HG03432 (cell line): ENCODE results near the gene APH1B.
"Not testable (repeated sequence)": the region's sequence is repeated elsewhere in the genome, so short reads cannot be mapped to it uniquely, and the experiment has no call there.

ENCODE experiments used
- ATAC-seq: cut with Tn5 transposase; IDR thresholded peaks from one replicate; pipeline ENCODE4 v1.9.1; 2021; ENCODE audit warnings: mild to moderate bottlenecking, moderate library complexity; ENCODE audit not compliant: unreplicated experiment

Gene APH1B

DNA sequence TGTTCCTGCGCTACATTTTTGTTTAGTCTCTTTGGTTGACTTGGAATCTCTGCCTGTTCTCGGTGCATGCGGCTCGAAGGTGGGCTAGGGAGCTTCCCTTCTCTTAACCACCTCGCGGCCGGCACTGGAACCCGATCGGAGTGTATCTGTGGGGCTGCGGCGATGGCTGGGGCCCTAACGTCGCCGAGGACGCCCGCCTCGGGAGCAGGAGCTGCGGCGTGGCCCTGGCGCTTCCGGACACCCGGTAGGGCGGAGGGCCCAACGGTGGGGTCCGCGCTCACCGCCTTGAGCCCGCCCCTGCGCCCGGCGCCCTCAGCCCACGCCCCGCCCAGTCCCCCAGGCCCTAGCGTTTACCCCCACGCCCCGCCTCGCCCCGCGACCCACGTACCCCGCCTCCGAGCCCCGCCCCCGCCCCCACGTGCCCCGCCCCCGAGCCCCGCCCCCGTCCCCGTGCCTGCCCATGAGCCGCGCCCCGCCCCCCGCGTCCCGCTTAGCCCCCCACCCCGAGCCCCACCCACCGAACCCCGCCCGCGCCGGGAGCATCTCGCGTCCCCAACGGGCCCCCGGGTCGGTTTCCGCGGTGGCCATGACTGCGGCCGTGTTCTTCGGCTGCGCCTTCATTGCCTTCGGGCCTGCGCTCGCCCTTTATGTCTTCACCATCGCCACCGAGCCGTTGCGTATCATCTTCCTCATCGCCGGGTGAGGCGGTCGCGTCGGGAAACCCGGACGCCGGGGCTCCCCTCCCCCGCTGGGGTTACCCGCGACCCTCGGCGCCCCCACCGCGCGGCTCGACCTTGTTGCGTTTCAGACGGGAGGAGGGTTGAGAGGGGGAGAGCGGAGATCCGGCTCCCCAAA lies at the start of gene APH1B:
Gene APH1B (plus strand): TSS at position 568 of the 855 bp plus-strand sequence. CDS start 19 bp downstream, at position 587.
- peak; percentile 78 for ATAC-seq

DNA sequence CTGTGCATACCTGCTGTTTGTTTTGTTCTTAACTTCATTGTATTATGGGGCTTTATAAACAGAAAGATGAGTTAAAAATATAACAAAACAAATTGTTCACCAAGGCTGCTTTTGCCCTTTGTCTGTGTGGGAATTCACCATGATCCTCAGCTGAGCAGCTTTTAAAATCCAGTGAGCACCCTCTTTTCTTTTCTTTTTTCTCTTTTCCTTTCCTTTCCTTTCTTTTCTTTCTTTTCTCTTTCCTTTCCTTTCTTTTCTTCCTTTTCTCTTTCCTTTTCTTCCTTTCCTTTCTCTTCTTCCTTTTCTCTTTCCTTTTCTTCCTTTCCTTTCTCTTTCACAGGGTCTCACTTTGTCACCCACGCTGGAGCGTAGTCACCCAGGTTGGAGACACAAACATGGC lies 49.7 kb upstream of the APH1B start:
- ATAC-seq: no peak

DNA sequence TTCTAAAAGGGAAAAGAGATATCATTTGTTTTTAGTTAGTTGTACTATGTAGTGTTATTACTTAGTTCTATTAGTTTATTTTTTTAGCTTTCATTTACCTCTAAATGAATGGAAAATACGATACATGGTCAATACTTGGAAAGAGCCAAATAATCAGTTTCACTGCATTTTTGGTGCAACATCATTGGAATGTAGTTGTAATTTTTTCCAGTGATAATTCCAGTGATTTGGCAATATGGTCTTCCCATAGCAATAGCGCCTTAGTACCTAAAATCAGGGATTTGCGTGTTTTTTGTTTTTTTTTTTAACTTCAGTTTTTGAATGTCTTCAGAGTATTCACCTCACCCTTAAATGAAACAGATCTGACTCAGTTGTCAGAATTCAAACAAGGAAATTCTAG lies 46.2 kb upstream of the APH1B start:
- ATAC-seq: no peak

DNA sequence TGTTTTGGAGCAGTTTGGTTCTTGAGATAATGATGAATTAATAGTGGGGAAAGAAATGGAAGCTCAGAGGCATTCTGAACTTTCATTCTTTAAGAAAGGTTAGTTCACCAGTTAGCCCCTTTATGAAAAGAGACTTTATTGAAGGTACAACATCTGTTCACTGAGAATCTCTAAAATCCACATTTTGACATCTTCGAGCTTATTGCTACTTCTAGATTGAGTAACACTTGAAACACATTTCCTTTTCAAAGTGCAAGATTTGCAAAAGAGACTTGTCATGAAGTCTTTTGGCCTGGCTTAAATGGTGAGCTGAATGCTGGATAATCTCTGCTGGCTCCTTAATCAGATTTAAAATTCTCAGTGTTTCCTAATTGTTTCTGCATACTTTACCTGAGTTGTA lies 45.7 kb upstream of the APH1B start:
- ATAC-seq: no peak

DNA sequence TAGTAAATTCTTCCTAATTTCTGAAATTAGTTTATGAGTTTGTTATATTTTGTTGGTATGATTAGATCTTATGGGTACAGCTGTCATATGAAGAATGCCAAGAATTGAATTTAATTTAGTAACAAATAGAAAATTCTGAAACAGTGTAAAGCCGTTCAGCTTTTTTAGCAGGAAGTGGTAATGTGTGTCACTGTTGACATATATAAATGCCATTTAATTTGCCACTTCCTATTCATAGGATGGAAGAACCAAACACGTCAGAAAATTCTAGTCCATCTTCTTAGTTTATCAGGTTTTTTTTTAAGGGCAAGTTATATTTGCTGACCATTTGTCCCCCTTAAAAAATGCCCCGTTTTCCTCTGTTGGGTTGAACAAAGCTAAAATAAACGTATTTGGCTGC lies 45.0 kb upstream of the APH1B start:
- ATAC-seq: no peak

DNA sequence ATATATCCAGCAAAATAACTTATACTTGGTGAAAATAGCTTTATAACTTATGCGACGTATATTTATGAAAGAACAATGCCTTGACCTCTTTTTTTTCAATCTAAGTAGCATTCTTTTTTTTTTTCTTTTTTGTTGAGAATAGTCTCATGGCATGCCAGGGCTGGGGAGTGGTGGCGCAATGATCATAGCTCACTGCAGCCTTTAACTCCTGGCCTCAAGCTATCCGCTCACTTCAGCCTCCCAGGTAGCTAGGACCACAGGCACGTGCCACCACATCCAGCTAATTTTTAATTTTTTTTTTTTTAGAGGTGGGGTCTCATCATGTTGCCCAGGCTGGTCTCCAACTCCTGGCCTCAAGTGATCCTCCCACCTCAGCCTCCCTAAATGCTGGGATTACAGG lies 44.5 kb upstream of the APH1B start:
- no peak for ATAC-seq

DNA sequence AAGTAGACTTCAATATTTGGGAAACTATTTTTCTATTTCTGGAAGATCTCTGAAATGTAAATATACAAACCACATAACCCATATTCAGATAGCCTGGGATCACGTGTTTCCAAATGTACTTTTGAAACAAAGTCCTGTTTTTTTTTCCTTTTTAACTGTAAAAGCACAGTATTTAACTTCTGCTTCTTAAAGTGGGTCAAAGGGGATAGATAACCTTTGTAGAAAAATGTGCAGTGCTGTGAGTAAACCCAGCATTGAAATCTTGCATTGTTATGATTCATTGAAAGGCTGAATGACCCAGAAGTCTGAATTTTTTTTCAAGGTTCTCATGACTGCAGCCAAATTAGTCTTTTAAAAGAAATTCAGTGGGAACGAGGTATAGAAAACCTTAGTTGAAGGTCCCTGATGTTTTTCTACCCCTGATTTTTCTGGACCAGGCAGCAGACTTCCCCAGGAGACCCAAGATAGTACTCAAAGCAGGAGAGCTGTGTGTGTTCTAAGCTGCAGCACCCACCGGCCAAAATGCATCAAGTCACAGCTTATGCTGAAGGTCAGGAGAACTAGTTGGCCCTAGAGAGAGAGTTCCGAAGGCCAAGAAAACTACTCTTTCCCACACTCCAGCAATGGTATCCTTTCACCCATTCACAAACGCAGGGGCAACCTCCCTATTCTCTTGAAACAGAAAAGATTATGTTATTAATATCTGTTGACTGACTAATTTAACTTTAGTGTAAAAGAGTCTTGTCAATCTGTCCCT lies 43.6 kb upstream of the APH1B start:
- ATAC-seq: no peak

DNA sequence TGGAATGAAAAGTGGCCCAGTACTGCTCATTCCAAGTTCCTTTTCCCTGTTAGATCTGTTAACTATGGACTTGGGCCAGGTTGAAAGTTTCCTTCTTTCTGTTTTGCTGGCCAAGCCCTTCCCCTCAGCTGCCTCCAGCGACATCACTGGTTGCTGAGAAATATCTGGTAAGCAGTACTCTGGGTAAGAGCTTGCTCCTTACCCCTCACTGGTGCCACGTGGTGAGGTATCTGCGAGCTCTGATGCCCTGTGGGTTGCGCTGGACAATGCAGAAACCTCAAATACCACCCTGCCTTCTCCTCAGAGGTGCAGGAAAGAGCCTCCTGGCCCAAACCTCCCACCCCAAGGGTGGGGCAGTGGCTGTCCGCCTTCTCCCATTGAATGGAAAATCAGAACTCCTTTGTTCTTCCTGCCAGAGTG lies 42.9 kb upstream of the APH1B start:
- no peak for ATAC-seq

DNA sequence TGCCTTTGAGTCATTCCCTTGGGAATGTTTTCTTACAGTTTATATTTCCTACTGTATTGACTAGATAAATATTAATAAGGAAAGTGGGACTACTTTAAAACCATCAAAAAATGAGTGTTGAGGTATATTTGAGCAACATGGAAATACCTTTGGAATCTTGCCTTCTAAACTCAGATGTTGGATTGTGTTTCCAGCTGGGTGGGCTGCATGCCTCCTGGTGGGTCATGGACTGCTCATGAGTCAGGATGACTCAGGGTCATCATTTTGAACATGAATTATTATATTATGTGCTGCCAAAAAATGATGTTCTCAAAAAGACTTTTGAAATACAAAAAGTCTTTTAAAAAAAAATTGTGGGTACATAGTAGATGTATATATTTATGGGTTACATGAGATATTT lies 41.1 kb upstream of the APH1B start:
- no peak for ATAC-seq

DNA sequence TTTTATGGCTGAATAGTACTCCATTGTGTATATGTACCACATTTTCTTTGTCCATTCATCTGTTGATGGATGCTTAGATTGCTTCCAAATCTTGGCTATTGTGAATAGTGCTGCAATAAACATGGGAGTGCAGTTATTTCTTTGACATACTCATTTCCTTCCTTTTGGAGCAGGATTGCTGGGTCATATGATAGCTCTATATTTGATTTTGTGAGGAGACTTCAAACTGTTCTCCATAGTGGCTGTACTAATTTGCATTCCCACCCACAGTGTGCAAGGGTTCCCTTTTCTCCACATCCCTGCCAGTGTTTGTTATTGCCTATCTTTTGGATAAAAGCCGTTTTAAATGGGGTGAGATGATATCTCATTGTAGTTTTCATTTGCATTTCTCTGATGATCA lies 40.3 kb upstream of the APH1B start:
- not testable (repeated sequence) for ATAC-seq

DNA sequence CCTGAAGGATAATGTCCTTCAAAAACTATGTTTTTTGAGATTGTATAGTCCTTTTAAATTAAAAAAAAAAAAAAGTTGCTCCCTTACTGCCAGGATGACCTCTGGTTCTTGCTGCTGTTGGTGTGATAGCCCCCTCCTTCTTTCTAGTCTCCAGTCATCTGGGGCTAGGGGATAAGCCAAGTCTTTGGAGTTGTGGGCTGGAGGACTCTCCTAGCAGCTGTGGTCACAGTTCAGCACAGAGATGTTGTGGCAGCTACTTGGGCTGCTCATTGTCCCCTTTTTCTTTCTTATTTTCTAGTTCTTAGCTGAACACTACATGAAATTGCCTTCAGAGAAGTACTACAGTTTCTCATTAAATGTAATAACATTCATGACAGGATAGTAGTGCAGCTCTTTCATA lies 39.2 kb upstream of the APH1B start:
- ATAC-seq: no peak

DNA sequence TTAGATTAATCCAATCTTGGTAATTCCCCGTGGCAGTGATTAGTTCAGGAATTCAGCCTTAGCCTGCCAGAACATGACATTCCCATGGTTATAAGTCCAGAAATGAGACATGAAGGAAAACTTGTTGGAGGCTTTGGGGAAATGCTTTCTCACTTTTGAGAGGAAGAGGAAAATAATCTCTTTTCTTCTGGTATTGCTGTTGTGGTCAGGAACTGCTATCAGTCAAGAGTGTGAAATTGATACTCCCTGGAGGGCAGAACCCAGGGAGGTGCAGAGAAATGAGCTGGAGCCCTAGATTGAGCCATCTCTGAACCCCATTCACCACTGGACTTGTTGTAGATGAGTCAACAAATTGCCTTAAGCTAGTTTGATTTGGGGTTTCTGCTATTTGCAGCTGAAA lies 38.6 kb upstream of the APH1B start:
- peak; percentile 53 for ATAC-seq

DNA sequence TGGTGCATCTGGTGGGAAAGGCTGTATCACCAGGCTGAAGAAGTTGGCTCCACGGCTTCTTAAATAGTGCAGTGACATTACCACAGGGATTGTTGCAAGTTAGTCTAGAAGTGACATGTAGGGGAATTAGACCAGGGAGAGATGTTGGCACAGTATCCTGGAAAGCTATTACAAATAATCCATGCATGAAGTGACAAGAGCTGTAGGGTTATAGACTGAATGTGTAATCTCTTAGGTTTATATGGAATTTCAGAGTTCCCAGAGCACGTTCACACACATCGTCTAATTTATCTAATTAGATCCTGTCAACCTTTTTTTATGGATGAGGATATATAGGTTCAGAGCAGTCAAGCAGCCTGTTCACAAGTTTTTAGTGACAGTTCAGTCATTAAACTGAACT lies 37.3 kb upstream of the APH1B start:
- ATAC-seq: no peak

DNA sequence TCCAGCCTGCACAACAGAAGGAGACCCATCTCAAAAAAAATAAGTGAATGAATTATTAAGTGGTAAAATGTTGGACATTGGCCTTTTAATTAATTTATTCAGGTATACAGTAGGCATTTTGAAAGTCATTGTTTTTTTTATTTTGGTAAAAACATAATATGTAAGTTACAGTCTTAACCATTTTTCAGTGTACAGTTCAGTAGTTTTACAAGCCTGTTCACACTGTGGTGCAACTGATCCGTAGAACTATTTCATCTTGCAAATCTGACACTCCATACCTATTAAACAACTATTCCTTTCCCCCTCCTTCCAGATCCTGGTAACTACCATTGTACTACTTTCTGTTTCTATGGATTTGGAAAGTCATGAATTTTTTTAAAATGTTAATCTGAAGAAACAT lies 36.1 kb upstream of the APH1B start:
- ATAC-seq: no peak

DNA sequence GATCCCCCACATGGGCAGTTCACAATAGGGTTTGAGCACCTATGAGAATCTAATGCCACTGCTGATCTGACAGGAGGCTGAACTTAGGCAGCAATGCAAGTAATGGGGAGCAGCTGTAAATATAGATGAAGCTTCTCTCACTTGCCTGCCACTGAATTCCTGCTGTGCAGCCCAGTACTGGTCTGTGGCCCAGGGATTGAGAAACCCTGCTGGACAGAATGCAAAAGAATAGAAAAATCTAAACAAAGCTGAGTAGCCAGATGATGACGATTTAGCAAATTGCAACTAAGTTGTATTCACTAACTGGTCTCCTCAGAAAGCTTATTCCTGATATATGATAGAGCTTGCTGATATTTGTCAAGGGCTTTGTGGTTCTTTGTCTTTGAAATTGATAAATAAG lies 34.3 kb upstream of the APH1B start:
- ATAC-seq: no peak

DNA sequence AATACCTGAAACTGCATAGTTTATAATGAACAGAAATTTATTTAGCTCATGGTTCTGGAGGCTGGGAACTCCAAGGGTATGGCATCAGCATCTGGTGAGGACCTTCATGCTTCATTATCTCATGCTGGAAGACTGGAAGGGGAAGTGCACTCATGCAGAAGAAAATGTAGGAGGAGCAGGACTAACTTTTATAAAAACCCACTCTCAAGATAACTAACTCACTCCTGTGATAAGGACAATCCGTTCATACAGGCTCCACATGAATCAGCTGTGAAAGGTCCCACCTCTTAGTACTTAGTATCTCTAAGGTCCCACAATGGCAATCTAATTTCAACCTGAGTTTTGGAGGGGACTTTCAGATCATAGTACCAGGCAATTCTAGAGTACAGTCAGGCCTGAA lies 33.6 kb upstream of the APH1B start:
- ATAC-seq: no peak

DNA sequence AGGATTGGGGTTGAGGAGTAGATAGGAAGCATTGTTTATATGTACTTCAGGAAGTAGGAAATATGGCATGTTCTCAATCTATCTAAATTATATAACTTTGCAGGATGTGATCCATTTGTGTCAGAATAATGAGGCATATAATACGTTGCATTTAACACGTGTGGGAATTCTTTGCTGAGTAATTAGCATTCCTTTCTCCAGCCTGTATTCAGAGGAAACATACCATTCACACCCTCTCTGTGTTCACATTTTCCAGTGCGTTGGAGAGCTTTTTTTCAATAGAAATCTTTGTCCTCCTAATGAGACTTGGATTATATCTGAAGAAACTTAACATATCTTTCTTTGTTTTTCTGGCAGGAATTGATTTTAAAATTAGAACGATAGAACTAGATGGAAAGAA lies 33.0 kb upstream of the APH1B start:
- no peak for ATAC-seq

DNA sequence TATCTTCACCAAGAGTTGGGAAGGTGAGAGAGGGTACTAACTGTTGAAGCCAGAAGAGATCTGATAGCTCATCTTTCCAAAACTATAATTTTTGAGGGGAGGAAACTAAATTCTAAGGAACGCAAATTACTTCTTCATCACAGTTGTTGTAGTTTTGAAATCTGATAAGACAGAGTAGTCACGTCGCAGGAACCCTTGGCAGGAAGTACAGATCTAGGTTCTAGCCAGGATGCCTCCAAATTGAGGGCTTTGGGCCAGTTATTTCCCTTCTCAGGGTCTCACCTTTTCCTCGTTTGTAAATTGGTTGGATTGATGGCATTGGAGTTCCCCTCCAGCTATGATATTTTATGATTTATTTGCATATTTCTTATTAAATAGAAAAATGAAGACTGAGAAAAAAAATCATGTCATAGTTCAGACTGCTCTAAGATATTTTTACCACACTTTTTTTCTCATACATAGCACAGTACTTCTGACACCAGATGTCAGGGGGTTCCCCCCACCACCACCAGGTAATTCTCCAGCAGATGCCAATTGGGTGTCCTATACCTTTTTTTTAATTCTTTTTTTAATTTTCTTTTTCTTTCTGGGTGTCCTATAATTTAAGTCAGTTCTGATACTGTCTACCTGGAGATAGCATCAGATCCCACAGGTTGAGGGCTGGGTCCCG lies 32.3 kb upstream of the APH1B start:
- ATAC-seq: no peak

DNA sequence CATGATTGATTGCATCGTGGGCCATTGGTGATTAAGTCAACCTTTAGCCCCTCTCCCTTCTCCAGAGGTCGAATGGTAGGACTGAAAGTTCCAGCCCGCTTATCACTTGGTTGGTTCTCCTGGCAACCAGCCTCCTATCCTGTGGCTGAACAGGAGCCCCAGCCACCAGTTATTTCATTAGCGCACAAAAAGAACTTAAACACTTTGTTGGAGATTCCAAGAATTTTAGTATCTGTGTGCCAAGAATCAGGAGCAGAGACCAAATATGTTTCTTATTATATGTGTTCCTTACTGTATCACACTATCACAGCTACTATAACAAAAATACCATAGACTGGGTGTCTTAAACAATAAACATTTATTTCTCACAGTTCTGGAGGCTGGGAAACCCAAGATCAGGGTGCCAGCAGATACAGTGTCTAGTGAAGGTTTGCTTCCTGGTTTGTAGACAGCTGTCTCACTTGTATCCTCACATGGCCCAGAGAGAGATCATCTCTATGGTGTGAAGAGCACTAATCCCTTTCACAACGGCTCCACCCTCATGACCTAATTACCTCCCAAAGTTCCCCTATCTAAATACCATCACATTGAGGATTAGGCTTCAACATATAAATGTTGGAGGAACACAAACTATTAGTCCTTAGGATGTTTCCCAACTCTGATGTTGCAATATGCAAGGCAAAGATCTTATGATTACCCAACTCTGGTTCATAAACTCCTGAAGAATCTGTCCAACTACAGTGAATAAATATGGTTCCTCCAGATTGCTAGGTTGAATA lies 30.5 kb upstream of the APH1B start:
- ATAC-seq: no peak

DNA sequence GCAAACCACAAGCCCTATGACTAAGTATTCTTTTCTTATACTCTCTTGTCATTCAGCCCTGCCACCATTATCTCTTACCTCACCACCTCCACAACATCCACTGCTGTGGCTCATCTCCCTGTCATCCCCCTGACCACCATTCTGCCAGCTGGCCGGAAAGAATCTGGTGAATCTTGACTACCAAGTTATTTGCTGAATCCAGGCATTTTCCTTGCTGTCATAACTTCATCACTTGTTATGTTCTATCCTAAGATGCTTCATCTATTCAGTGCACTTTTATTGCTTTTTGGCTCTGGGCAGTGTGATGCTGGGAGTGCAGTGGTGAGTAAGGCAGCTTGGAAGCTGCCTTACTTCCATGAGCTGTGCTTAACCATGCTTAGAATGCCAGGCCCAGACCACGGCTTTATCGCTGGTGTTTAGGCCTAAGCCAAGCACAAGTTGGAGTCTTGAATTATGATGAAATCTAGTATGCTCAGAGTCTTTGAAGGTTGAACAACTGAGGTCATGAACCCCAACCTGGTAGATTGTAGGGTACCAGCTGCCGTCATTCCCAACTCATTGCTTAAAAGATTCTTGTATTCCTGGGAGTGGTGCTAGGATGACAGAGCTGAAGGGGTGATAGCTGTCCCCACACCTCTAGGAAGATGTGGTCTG lies 27.0 kb upstream of the APH1B start:
- no peak for ATAC-seq
